Measurements from ENCODE around the gene DOC2A.

The DOC2A gene

DNA sequence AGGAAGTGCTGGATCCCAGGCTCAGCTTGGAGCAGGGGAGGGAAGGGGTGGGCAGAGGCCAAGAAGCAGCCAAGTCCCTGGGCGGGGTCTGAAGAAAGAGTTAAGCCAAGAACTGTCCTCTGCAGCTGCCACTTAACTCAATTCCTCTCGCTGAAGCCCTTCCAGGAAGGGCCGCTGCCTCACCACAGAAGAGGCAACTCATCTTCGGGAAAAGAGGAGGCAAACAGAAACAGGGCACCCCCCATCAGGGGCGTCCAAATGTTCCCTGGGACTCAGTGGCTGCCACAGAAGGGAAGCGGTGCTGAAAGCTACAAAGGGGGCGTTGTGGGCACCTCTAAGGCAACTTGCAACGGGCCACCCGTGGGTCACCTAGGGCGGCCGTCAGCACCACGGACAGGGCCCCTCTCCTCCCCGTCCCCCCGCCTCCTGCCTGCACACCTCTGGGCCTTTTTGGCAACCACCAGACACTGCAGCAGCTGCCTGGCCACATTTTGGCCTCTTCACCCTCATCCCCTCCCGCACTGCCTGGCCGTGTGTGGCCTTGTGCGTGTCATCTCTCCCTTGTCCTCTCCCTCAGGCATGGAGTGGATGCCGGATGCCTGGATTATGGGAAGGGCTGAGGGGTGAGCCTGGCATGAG lies 17.7 kb upstream of the DOC2A start (continued):
- TF ChIP-seq, protein P1, sequence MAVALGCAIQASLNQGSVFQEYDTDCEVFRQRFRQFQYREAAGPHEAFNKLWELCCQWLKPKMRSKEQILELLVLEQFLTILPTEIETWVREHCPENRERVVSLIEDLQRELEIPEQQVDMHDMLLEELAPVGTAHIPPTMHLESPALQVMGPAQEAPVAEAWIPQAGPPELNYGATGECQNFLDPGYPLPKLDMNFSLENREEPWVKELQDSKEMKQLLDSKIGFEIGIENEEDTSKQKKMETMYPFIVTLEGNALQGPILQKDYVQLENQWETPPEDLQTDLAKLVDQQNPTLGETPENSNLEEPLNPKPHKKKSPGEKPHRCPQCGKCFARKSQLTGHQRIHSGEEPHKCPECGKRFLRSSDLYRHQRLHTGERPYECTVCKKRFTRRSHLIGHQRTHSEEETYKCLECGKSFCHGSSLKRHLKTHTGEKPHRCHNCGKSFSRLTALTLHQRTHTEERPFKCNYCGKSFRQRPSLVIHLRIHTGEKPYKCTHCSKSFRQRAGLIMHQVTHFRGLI (tag by site-specific recombination; IDR thresholded peaks at IDR 0.05) = no peak
- TF ChIP-seq, protein P2, sequence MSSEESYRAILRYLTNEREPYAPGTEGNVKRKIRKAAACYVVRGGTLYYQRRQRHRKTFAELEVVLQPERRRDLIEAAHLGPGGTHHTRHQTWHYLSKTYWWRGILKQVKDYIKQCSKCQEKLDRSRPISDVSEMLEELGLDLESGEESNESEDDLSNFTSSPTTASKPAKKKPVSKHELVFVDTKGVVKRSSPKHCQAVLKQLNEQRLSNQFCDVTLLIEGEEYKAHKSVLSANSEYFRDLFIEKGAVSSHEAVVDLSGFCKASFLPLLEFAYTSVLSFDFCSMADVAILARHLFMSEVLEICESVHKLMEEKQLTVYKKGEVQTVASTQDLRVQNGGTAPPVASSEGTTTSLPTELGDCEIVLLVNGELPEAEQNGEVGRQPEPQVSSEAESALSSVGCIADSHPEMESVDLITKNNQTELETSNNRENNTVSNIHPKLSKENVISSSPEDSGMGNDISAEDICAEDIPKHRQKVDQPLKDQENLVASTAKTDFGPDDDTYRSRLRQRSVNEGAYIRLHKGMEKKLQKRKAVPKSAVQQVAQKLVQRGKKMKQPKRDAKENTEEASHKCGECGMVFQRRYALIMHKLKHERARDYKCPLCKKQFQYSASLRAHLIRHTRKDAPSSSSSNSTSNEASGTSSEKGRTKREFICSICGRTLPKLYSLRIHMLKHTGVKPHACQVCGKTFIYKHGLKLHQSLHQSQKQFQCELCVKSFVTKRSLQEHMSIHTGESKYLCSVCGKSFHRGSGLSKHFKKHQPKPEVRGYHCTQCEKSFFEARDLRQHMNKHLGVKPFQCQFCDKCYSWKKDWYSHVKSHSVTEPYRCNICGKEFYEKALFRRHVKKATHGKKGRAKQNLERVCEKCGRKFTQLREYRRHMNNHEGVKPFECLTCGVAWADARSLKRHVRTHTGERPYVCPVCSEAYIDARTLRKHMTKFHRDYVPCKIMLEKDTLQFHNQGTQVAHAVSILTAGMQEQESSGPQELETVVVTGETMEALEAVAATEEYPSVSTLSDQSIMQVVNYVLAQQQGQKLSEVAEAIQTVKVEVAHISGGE (tag by site-specific recombination; conservative IDR thresholded peaks at IDR 0.05; ENCODE audit: low read depth) = no peak
- TF ChIP-seq ZNF311 (tag by site-specific recombination; IDR thresholded peaks at IDR 0.05; ENCODE audit: borderline replicate concordance) (no peak), KLF9 (tag by site-specific recombination; IDR thresholded peaks at IDR 0.05; ENCODE audit: low read depth) (no peak), GLIS2 (tag by site-specific recombination; IDR thresholded peaks at IDR 0.05) (0 out of 2 replicates have a peak, but pooled peaks have one; percentile 21), ZNF791 (tag by site-specific recombination; IDR thresholded peaks at IDR 0.05) (no peak), ZNF10 (tag by site-specific recombination; IDR thresholded peaks at IDR 0.05) (no peak), ZNF155 (tag by site-specific recombination; IDR thresholded peaks at IDR 0.05) (no peak), HOXA7 (CRISPR knock-in tag; IDR thresholded peaks at IDR 0.05; ENCODE audit: borderline replicate concordance) (no peak), ZNF623 (tag by site-specific recombination; IDR thresholded peaks at IDR 0.05) (no peak), BCL11B (tag by site-specific recombination; IDR thresholded peaks at IDR 0.05; ENCODE audit: low read depth) (no peak), ZNF843 (tag by site-specific recombination; IDR thresholded peaks at IDR 0.05) (no peak), ZNF473 (tag by site-specific recombination; IDR thresholded peaks at IDR 0.05) (no peak), ZNF114 (tag by site-specific recombination; IDR thresholded peaks at IDR 0.05) (no peak), ZNF585B (tag by site-specific recombination; IDR thresholded peaks at IDR 0.05) (peak; percentile 61), ZNF548 (tag by site-specific recombination; IDR thresholded peaks at IDR 0.05) (no peak), ZNF335 (tag by site-specific recombination; conservative IDR thresholded peaks at IDR 0.05) (no peak)
- TF ChIP-seq, protein P3, sequence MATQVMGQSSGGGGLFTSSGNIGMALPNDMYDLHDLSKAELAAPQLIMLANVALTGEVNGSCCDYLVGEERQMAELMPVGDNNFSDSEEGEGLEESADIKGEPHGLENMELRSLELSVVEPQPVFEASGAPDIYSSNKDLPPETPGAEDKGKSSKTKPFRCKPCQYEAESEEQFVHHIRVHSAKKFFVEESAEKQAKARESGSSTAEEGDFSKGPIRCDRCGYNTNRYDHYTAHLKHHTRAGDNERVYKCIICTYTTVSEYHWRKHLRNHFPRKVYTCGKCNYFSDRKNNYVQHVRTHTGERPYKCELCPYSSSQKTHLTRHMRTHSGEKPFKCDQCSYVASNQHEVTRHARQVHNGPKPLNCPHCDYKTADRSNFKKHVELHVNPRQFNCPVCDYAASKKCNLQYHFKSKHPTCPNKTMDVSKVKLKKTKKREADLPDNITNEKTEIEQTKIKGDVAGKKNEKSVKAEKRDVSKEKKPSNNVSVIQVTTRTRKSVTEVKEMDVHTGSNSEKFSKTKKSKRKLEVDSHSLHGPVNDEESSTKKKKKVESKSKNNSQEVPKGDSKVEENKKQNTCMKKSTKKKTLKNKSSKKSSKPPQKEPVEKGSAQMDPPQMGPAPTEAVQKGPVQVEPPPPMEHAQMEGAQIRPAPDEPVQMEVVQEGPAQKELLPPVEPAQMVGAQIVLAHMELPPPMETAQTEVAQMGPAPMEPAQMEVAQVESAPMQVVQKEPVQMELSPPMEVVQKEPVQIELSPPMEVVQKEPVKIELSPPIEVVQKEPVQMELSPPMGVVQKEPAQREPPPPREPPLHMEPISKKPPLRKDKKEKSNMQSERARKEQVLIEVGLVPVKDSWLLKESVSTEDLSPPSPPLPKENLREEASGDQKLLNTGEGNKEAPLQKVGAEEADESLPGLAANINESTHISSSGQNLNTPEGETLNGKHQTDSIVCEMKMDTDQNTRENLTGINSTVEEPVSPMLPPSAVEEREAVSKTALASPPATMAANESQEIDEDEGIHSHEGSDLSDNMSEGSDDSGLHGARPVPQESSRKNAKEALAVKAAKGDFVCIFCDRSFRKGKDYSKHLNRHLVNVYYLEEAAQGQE (tag by site-specific recombination; IDR thresholded peaks at IDR 0.05) = peak; percentile 99
- TF ChIP-seq, protein P4, sequence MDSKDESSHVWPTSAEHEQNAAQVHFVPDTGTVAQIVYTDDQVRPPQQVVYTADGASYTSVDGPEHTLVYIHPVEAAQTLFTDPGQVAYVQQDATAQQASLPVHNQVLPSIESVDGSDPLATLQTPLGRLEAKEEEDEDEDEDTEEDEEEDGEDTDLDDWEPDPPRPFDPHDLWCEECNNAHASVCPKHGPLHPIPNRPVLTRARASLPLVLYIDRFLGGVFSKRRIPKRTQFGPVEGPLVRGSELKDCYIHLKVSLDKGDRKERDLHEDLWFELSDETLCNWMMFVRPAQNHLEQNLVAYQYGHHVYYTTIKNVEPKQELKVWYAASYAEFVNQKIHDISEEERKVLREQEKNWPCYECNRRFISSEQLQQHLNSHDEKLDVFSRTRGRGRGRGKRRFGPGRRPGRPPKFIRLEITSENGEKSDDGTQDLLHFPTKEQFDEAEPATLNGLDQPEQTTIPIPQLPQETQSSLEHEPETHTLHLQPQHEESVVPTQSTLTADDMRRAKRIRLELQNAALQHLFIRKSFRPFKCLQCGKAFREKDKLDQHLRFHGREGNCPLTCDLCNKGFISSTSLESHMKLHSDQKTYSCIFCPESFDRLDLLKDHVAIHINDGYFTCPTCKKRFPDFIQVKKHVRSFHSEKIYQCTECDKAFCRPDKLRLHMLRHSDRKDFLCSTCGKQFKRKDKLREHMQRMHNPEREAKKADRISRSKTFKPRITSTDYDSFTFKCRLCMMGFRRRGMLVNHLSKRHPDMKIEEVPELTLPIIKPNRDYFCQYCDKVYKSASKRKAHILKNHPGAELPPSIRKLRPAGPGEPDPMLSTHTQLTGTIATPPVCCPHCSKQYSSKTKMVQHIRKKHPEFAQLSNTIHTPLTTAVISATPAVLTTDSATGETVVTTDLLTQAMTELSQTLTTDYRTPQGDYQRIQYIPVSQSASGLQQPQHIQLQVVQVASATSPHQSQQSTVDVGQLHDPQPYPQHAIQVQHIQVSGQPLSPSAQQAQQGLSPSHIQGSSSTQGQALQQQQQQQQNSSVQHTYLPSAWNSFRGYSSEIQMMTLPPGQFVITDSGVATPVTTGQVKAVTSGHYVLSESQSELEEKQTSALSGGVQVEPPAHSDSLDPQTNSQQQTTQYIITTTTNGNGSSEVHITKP (tag by site-specific recombination; IDR thresholded peaks at IDR 0.05) = no peak
- TF ChIP-seq, protein P5, sequence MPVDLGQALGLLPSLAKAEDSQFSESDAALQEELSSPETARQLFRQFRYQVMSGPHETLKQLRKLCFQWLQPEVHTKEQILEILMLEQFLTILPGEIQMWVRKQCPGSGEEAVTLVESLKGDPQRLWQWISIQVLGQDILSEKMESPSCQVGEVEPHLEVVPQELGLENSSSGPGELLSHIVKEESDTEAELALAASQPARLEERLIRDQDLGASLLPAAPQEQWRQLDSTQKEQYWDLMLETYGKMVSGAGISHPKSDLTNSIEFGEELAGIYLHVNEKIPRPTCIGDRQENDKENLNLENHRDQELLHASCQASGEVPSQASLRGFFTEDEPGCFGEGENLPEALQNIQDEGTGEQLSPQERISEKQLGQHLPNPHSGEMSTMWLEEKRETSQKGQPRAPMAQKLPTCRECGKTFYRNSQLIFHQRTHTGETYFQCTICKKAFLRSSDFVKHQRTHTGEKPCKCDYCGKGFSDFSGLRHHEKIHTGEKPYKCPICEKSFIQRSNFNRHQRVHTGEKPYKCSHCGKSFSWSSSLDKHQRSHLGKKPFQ (tag by site-specific recombination; IDR thresholded peaks at IDR 0.05) = no peak
